Neural crest cell (in vitro differentiated cells): ENCODE results near the gene GCSAM. TPM values are rescaled to one million over a fixed set of nuclear protein-coding genes. Genes with fewer than 3 reads are reported as not detected.
A peak's percentile ranks its signal among the peaks of the same experiment; 100 is the strongest.

Source experiments
- DNase-seq: peaks from one replicate; pipeline ENCODE4 v3.0.0; 2021; ENCODE audit warnings: low read depth, mixed read lengths, low spot score
- H3K27ac Mint-ChIP-seq: one replicate; pipeline ENCODE4 v1.8.0; 2021; ENCODE audit warnings: mild to moderate bottlenecking, mixed read lengths; ENCODE audit not compliant: unreplicated experiment
- H3K27me3 Mint-ChIP-seq: 2 replicates; pipeline ENCODE4 v1.8.0; 2021; ENCODE audit warnings: low read depth, mild to moderate bottlenecking, mixed read lengths
- H3K36me3 Mint-ChIP-seq: 2 replicates; pipeline ENCODE4 v1.8.0; 2021; ENCODE audit warnings: low read depth, mild to moderate bottlenecking, mixed read lengths
- H3K4me1 Mint-ChIP-seq: 2 replicates; pipeline ENCODE4 v1.8.0; 2021; ENCODE audit warnings: mixed read lengths
- H3K4me3 Mint-ChIP-seq: one replicate; pipeline ENCODE4 v1.8.0; 2021; ENCODE audit warnings: mild to moderate bottlenecking, mixed read lengths
- H3K9me3 Mint-ChIP-seq: 2 replicates; pipeline ENCODE4 v1.8.0; 2021; ENCODE audit warnings: mixed read lengths
- total RNA-seq: library from RNA; stranded (reverse); gene quantifications from 2 replicates; pipeline ENCODE4 v1.2.1, GENCODE V29; 2021
- TF ChIP-seq, protein P1 (sequence below): fragments of 200-600 bp; sonication (generic); conservative IDR thresholded peaks from 2 replicates; pipeline ENCODE4 v1.5.0; 2021; ENCODE audit warnings: antibody characterized with exemption, mild to moderate bottlenecking

Gene GCSAM
- total RNA-seq, 1 donor from 2014 or later, result not detected

- H3K27ac Mint-ChIP-seq, result peak overlapping the region; percentile 37
- H3K4me3 Mint-ChIP-seq, result no peak overlapping the region
- no peaks in the 10 kb centered on the region for H3K9me3 Mint-ChIP-seq
- H3K4me1 Mint-ChIP-seq, result peaks cover 41% of the 10 kb centered on the region
- peaks cover 5% of the 10 kb centered on the region for H3K36me3 Mint-ChIP-seq
- H3K27me3 Mint-ChIP-seq, result no peaks in the 10 kb centered on the region
- TF ChIP-seq, protein P1, sequence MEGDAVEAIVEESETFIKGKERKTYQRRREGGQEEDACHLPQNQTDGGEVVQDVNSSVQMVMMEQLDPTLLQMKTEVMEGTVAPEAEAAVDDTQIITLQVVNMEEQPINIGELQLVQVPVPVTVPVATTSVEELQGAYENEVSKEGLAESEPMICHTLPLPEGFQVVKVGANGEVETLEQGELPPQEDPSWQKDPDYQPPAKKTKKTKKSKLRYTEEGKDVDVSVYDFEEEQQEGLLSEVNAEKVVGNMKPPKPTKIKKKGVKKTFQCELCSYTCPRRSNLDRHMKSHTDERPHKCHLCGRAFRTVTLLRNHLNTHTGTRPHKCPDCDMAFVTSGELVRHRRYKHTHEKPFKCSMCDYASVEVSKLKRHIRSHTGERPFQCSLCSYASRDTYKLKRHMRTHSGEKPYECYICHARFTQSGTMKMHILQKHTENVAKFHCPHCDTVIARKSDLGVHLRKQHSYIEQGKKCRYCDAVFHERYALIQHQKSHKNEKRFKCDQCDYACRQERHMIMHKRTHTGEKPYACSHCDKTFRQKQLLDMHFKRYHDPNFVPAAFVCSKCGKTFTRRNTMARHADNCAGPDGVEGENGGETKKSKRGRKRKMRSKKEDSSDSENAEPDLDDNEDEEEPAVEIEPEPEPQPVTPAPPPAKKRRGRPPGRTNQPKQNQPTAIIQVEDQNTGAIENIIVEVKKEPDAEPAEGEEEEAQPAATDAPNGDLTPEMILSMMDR, result no peak
- no peak for DNase-seq
Measured at GRCh38 chr3:112129925-112130637, 3.0 kb downstream of the GCSAM start.

DNA sequence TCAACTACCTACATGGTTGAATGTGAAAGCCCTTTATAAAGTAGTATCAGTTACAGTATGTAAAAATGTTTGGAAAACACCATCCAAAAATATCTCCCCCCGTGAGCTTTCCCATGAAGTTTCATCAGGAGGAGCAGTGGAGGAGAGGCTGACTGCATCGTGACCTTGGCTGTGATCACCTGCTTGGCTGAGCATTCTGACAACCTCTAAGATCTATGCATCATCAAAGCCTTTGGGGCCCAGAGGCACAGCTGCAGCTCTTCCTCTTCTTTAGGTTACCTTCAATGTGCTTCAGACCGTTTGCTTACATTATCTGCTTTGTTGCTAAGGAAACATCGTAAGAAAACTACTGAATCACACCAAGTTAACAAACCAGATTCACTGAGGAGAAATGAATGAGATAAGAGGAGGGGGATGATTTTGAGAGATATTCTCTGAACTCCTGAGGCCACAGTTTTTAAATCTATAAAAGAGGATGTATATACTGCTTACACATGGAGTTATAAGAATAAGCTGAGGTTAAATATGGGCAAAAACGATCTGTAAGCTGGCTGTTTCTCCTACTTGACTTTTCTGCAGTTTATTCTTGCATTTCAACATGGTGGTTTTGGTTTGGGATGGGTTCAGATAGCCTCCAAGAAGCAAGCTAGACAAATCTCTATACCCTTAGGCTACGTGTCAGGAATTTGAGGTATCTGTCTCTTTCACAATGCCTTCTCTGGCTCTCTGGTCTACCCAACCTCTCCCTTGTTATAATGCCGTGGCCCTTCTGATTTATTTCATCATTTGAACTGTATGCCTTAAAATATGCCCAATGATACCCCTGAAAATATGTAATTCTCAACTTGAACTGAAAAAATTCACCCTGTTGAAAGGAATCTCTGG is 4.0 kb downstream of the GCSAM start:
- no peak overlapping the region for H3K4me3 Mint-ChIP-seq
- H3K36me3 Mint-ChIP-seq, result peaks cover 5% of the 10 kb centered on the region
- no peak overlapping the region for H3K27ac Mint-ChIP-seq
- H3K27me3 Mint-ChIP-seq, result no peaks in the 10 kb centered on the region
- no peaks in the 10 kb centered on the region for H3K9me3 Mint-ChIP-seq
- H3K4me1 Mint-ChIP-seq, result peaks cover 47% of the 10 kb centered on the region
- TF ChIP-seq, protein P1, result no peak
- no peak for DNase-seq

DNA sequence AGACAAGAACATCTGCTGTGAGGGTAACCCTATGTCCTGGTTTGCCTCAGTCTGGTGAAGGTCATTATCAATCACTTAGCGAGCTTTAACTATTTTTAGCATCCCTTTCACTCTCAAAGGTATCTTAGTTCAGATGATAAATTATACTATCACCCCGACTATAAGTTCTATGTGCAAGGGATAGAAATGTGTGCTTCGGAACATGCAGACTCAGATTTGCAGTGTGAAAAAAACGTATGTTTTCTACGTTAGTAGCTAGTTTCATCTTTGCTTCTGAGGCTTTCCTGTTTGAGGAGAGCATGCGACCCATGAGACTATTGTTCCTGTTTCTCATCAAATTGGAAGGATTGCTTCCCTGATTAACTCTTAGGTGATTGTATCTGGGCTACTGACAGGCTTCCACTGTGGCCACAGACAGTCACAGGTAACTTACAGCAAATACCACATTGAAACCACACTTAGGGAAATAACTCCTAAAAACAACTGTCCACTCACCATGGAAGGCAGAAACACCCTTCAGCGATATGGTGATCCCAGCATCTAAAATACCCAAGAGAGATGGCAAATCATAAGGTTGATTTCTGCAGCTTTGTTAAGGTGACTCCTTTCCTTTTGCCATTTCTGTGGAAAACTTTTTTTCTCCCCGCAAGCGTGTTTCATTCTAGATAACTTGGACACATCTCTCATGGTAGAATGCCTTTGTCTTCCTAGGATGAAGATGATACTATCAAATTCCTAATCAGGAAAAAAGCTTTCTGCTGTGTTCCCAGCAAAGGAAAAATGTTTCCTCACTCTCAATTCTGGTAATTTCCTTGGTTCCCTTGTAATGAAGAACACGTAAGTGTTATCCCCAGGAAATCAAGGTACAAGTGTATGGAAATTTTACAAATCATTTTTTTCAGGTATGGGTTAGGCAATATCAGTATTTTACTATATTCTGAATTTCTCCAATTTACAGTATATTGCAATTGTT is 5.2 kb downstream of the GCSAM start:
- Mint-ChIP-seq H3K9me3 (peaks cover under 1% of the 10 kb centered on the region), H3K36me3 (peaks cover 6% of the 10 kb centered on the region), H3K4me3 (no peak overlapping the region), H3K4me1 (peaks cover 47% of the 10 kb centered on the region), H3K27me3 (no peaks in the 10 kb centered on the region), H3K27ac (no peak overlapping the region)
- DNase-seq, result no peak
- TF ChIP-seq, protein P1, result no peak

DNA sequence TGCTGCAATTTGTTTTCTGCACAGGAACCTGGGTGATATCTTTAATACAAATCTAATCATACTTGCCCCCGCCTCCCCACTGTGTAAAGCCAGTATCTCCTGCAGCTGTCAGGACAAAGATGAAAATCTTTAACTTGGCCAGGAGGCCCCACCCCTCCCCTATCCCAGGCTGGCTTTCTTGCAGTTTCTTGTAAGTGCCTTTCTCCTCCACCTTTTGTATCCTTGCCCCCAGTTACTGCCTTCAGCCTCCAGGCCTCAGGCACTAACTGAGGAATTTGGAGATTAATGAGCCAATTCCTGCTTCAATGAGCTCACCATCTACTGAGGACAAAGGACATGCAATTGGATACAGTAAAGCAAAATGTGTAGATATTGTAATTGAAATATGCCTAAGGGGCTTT is 6.5 kb downstream of the GCSAM start:
- H3K36me3 Mint-ChIP-seq, result peaks cover 9% of the 10 kb centered on the region
- no peak overlapping the region for H3K4me3 Mint-ChIP-seq
- peak overlapping the region; percentile 72 for H3K27ac Mint-ChIP-seq
- H3K9me3 Mint-ChIP-seq, result peaks cover 3% of the 10 kb centered on the region
- H3K4me1 Mint-ChIP-seq, result peaks cover 47% of the 10 kb centered on the region
- no peak for DNase-seq
- TF ChIP-seq, protein P1, result no peak
- H3K27me3 Mint-ChIP-seq, result no peaks in the 10 kb centered on the region
